Type B pancreatic cell (in vitro differentiated cells): ENCODE data around the gene ZNF324B. TPM values are rescaled to one million over a fixed set of nuclear protein-coding genes. Genes with fewer than 3 reads are reported as not detected.

Experiments used
- DNase-seq: peaks from one replicate; pipeline ENCODE4 v3.0.0; 2021; ENCODE audit warnings: mixed read lengths; ENCODE audit not compliant: unreplicated experiment; ENCODE audit errors: extremely low spot score
- H3K27ac Mint-ChIP-seq: 2 replicates; pipeline ENCODE4 v1.8.0; 2021; ENCODE audit warnings: mild to moderate bottlenecking, mixed read lengths
- H3K27me3 Mint-ChIP-seq: 2 replicates; pipeline ENCODE4 v1.8.0; 2021; ENCODE audit warnings: mixed read lengths
- H3K36me3 Mint-ChIP-seq: 2 replicates; pipeline ENCODE4 v1.8.0; 2021; ENCODE audit warnings: mixed read lengths
- H3K4me1 Mint-ChIP-seq: one replicate; pipeline ENCODE4 v1.8.0; 2021; ENCODE audit warnings: mixed read lengths; ENCODE audit not compliant: unreplicated experiment
- H3K4me3 Mint-ChIP-seq: 2 replicates; pipeline ENCODE4 v1.8.0; 2021; ENCODE audit warnings: mild to moderate bottlenecking, mixed read lengths
- H3K9me3 Mint-ChIP-seq: 2 replicates; pipeline ENCODE4 v1.8.0; 2021; ENCODE audit warnings: mixed read lengths
- CTCF ChIP-seq: fragments of 200-600 bp; sonication (generic); conservative IDR thresholded peaks from 2 replicates; pipeline ENCODE4 v1.5.0; 2021; ENCODE audit warnings: antibody characterized with exemption, mild to moderate bottlenecking
- total RNA-seq: library from RNA; stranded (reverse); gene quantifications from 2 replicates; pipeline ENCODE4 v1.2.1, GENCODE V29; 2021; ENCODE audit warnings: low replicate concordance

The ZNF324B gene
- total RNA-seq, 1 donor from 2014 or later: 12.7 TPM

DNA sequence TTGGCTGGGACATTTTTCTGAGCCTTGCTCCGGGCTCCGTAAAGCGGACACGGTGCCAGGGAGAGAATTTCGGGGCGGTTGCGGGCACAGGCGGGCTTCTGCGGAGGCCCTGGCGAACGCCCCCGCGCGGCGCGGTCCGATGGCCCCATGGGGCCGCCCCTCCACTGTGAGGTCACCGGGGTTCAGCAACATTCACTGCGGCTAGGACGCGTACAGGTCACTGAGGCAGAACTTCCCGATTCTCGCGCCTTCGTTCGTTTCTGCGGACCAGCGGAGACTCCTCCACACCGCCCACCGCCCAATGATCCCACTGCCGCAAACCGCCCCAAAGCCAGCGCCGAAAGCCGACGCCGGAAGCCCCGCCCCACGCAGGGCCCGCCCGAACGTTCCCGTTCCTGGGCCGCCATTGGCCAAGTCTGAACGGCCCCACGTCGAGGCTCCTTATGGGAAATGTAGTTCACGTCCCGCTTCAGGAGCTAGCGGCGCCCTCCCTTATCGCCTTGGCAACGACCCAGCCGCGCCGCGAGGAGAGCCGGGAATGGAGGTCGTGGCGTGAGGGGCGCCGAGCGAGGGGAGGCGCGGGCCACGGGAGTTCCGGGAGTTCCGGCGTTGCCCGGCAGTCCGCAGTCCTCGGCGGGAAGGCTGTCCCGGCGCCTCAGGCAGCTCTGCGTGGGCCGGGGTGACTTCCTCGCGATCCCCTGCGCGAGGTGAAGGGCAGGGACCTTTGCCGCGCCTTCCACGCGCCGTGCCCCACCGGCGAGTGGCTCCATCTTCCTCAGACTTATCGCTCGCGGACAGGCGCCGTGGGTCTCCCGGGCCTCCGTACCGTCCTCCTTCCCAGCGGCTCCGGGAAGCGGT lies 43.0 kb upstream of the ZNF324B start, which contains the start of gene ZNF584:
ZNF584 (plus strand) TSS at position 498 of the 858 bp plus-strand sequence. CDS start 499 bp downstream, outside the sequence.
- no peaks in the 10 kb centered on the region for H3K27me3 Mint-ChIP-seq
- H3K4me3 Mint-ChIP-seq: peak within 1 kb of the TSS; percentile 95
- H3K36me3 Mint-ChIP-seq: peaks cover 8% of the 10 kb centered on the region

GRCh38 chr19:58409010-58409790 lies 42.2 kb upstream of the ZNF324B start:
- Mint-ChIP-seq H3K4me3 (peak overlapping the region; percentile 95), H3K27ac (peak overlapping the region; percentile 80), H3K27me3 (no peaks in the 10 kb centered on the region), H3K9me3 (no peaks in the 10 kb centered on the region), H3K36me3 (peaks cover 8% of the 10 kb centered on the region), H3K4me1 (peaks cover 17% of the 10 kb centered on the region)
- no peak for TF ChIP-seq CTCF
- no peak for DNase-seq

More for the DNA sequence above, 43.0 kb upstream of the ZNF324B start, which contains the start of gene ZNF584:
- DNase-seq: peak; percentile 97
- Mint-ChIP-seq H3K4me1 (peaks cover 21% of the 10 kb centered on the region), H3K27ac (peak within 1 kb of the TSS; percentile 94), H3K9me3 (no peaks in the 10 kb centered on the region)
- no peak for TF ChIP-seq CTCF

GRCh38 chr19:58416604-58417003 lies 34.8 kb upstream of the ZNF324B start:
- no peaks in the 10 kb centered on the region for H3K9me3 Mint-ChIP-seq
- peaks cover 34% of the 10 kb centered on the region for H3K36me3 Mint-ChIP-seq
- no peak overlapping the region for H3K4me3 Mint-ChIP-seq
- TF ChIP-seq CTCF: no peak
- H3K27ac Mint-ChIP-seq: no peak overlapping the region
- no peaks in the 10 kb centered on the region for H3K27me3 Mint-ChIP-seq
- no peaks in the 10 kb centered on the region for H3K4me1 Mint-ChIP-seq
- DNase-seq: no peak

GRCh38 chr19:58417071-58417470 lies 34.4 kb upstream of the ZNF324B start:
- H3K4me3 Mint-ChIP-seq: no peak overlapping the region
- no peaks in the 10 kb centered on the region for H3K4me1 Mint-ChIP-seq
- H3K9me3 Mint-ChIP-seq: peaks cover 1% of the 10 kb centered on the region
- no peaks in the 10 kb centered on the region for H3K27me3 Mint-ChIP-seq
- DNase-seq: no peak
- no peak for TF ChIP-seq CTCF
- H3K27ac Mint-ChIP-seq: no peak overlapping the region
- H3K36me3 Mint-ChIP-seq: peaks cover 36% of the 10 kb centered on the region

DNA sequence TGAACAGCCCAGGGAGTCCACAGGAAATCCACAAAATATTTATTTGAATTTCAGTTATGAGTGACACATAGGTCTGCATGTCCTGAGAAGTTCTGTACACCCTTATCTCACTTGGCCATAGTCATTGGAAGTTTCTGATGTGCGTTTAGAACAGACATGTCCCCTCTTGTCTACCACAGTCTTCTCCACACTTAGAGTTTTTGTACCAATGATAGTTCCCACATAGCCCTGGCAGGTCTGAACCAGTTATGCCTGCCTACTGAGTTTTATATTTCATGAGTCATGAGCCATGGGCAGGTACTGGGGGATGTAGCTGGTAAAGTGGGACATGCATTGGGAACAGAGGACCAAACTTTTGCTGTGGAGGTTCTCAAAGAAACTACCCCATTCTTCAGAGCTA lies 22.8 kb upstream of the ZNF324B start:
- DNase-seq: no peak
- TF ChIP-seq CTCF: no peak
- Mint-ChIP-seq H3K27ac (no peak overlapping the region), H3K36me3 (peaks cover 34% of the 10 kb centered on the region), H3K9me3 (peaks cover 5% of the 10 kb centered on the region), H3K4me1 (no peaks in the 10 kb centered on the region), H3K27me3 (no peaks in the 10 kb centered on the region), H3K4me3 (no peak overlapping the region)
